Activated CD8-positive, alpha-beta memory T cell treated with anti-CD3 and anti-CD28 coated beads, Interleukin-2, amount 50 U/mL, for 4 hours (primary cell): ENCODE data around the gene WDR46.
"Not testable (repeated sequence)": the region's sequence is repeated elsewhere in the genome, so short reads cannot be mapped to it uniquely, and the experiment has no call there.

Source experiments
- DNase-seq: peaks from one replicate; pipeline ENCODE4 v3.0.0-alpha.2; 2020

The WDR46 gene

GRCh38 chr6:33286946-33287914 lies 1.8 kb downstream of the WDR46 start:
- no peak for DNase-seq

- not testable (repeated sequence) for DNase-seq
Measured at GRCh38 chr6:33285214-33285613, 3.8 kb downstream of the WDR46 start.

GRCh38 chr6:33280539-33280938 lies 8.5 kb downstream of the WDR46 start:
- no peak for DNase-seq

GRCh38 chr6:33279971-33280511 lies 9.0 kb downstream of the WDR46 start:
- no peak for DNase-seq

- no peak for DNase-seq
Measured at GRCh38 chr6:33279257-33279695, 9.8 kb downstream of the WDR46 start.

- no peak for DNase-seq
Measured at GRCh38 chr6:33278810-33279209, 10.2 kb downstream of the WDR46 start.

GRCh38 chr6:33278392-33278741 lies 10.7 kb downstream of the WDR46 start:
- no peak for DNase-seq

GRCh38 chr6:33277663-33278391 lies 11.2 kb downstream of the WDR46 start:
- no peak for DNase-seq

GRCh38 chr6:33276864-33277662 lies 12.0 kb downstream of the WDR46 start, which contains the start of gene B3GALT4:
Gene B3GALT4, plus strand, starts transcription at chr6:33277123. Its CDS starts 297 bp downstream, at chr6:33277420.
- DNase-seq, result peak; percentile 67

- no peak for DNase-seq
Measured at GRCh38 chr6:33276581-33276863, 12.5 kb downstream of the WDR46 start.

GRCh38 chr6:33275795-33276580 lies 13.1 kb downstream of the WDR46 start:
- not testable (repeated sequence) for DNase-seq

- no peak for DNase-seq
Measured at GRCh38 chr6:33273924-33274902, 14.8 kb downstream of the WDR46 start.

GRCh38 chr6:33273129-33273923 lies 15.7 kb downstream of the WDR46 start:
- no peak for DNase-seq

GRCh38 chr6:33272275-33273128 lies 16.5 kb downstream of the WDR46 start:
- no peak for DNase-seq

GRCh38 chr6:33271468-33272274 lies 17.4 kb downstream of the WDR46 start, which contains the start of the genes RPS18 and VPS52:
Gene RPS18, plus strand, starts transcription at chr6:33272075. Its CDS starts 45 bp downstream, at chr6:33272120.
Gene VPS52, minus strand, starts transcription at chr6:33271876. Its CDS starts 201 bp downstream, at chr6:33271675.
- peak; percentile 87 for DNase-seq

- no peak for DNase-seq
Measured at GRCh38 chr6:33271117-33271467, 17.9 kb downstream of the WDR46 start.

GRCh38 chr6:33264015-33264414 lies 25.0 kb downstream of the WDR46 start:
- no peak for DNase-seq

- not testable (repeated sequence) for DNase-seq
Measured at GRCh38 chr6:33262490-33262889, 26.5 kb downstream of the WDR46 start.
